ENCODE measurements around the gene F2RL2.

Gene F2RL2

GRCh38 chr5:76583163-76584047 is 39.8 kb downstream of the F2RL2 start:
- ATAC-seq (no peak), DNase-seq (no peak)
- Mint-ChIP-seq H3K36me3 (ENCODE audit: low read depth) (no peaks in the 10 kb centered on the region), H3K27ac (peak overlapping the region; percentile 75), H3K9me3 (no peaks in the 10 kb centered on the region), H3K4me3 (no peak overlapping the region), H3K27me3 (no peaks in the 10 kb centered on the region), H3K4me1 (peaks cover 19% of the 10 kb centered on the region)

DNA sequence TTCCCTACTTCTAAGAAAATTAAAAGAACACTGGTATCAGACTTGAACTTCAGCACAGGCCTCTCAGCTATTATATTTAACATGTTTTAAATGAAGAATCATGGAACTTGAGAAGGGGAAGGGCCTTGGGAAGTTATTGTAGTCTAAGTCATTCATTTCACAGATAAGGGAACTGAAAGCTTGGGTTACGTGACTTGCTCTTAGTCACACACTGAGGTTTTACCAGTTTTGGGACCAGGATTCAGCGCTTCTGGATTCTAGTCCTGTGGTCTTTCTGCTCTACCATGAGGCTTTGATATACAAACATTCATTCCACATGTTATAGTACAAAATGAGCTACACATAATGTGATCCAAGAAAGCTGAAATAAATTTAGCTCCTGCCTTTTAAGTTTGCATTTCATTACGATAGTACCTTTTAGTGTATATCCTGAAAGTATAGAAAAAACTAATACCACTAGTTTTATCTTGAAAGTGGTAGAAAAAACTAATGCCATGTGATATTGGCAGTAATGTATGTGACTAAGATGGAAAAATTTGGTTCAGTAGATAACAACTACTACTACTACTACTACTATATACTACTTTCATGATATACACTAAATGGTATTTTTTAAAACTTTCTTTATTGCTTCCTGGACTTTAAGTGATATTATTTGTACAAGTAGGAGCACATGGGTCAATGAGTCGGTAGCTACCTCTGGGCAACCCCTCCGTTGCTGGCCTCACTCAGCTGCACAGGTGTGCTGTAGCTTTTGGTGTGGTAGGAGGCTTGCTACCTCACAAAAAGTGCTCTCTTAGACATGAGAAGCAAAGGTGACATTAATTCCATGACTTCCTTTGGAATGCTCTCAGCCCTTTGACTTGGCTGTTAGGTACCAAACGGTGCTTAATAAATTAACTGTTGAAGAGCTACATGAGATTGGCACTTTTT is 40.7 kb downstream of the F2RL2 start:
- H3K4me3 Mint-ChIP-seq = no peak overlapping the region
- peak overlapping the region; percentile 75 for H3K27ac Mint-ChIP-seq
- H3K27me3 Mint-ChIP-seq = no peaks in the 10 kb centered on the region
- no peaks in the 10 kb centered on the region for H3K9me3 Mint-ChIP-seq
- H3K36me3 Mint-ChIP-seq (ENCODE audit: low read depth) = no peaks in the 10 kb centered on the region
- H3K4me1 Mint-ChIP-seq = peaks cover 21% of the 10 kb centered on the region
- peak; percentile 6 for DNase-seq
- peak; percentile 90 for ATAC-seq

- Mint-ChIP-seq H3K27me3 (no peaks in the 10 kb centered on the region), H3K27ac (no peak overlapping the region), H3K9me3 (no peaks in the 10 kb centered on the region), H3K36me3 (ENCODE audit: low read depth) (no peaks in the 10 kb centered on the region), H3K4me3 (no peak overlapping the region), H3K4me1 (peaks cover 21% of the 10 kb centered on the region)
- DNase-seq (no peak), ATAC-seq (no peak)
These were observed 42.2 kb downstream of the F2RL2 start for GRCh38 chr5:76580981-76581380.

- H3K27ac Mint-ChIP-seq = no peak overlapping the region
- no peak overlapping the region for H3K4me3 Mint-ChIP-seq
- no peaks in the 10 kb centered on the region for H3K9me3 Mint-ChIP-seq
- ATAC-seq (no peak), DNase-seq (no peak)
- no peaks in the 10 kb centered on the region for H3K27me3 Mint-ChIP-seq
- peaks cover 21% of the 10 kb centered on the region for H3K4me1 Mint-ChIP-seq
- no peaks in the 10 kb centered on the region for H3K36me3 Mint-ChIP-seq (ENCODE audit: low read depth)
These were observed 43.9 kb downstream of the F2RL2 start for GRCh38 chr5:76579166-76579937.

DNA sequence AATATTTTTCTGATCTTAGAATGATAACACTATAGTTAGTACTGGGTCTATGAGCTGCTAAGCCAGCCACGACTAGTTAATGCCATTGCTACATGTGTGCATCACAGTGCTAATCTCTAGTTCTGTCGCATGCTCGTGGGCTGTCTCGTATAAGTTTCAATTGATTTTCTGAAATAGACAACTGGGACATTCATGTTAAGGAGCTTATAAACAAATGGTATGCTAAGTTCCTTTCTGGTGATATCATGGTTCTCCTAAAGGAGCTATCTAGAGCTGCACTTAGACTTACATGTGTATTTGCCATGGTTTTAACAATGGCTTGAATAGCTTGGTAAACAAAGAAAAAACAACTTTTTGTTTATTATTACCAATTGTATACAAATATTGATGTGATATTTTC is 46.2 kb downstream of the F2RL2 start:
- Mint-ChIP-seq H3K27me3 (no peaks in the 10 kb centered on the region), H3K36me3 (ENCODE audit: low read depth) (no peaks in the 10 kb centered on the region), H3K9me3 (no peaks in the 10 kb centered on the region), H3K4me1 (peaks cover 9% of the 10 kb centered on the region), H3K4me3 (no peak overlapping the region), H3K27ac (no peak overlapping the region)
- ATAC-seq (no peak), DNase-seq (no peak)

- Mint-ChIP-seq H3K9me3 (no peaks in the 10 kb centered on the region), H3K36me3 (ENCODE audit: low read depth) (no peaks in the 10 kb centered on the region), H3K4me1 (peaks cover 7% of the 10 kb centered on the region), H3K27ac (no peak overlapping the region), H3K4me3 (no peak overlapping the region), H3K27me3 (no peaks in the 10 kb centered on the region)
- DNase-seq (no peak), ATAC-seq (no peak)
These were observed 46.8 kb downstream of the F2RL2 start for GRCh38 chr5:76576450-76576849.

- peaks cover 3% of the 10 kb centered on the region for H3K4me1 Mint-ChIP-seq
- DNase-seq (no peak), ATAC-seq (no peak)
- H3K36me3 Mint-ChIP-seq (ENCODE audit: low read depth) = peaks cover 6% of the 10 kb centered on the region
- H3K27me3 Mint-ChIP-seq = no peaks in the 10 kb centered on the region
- H3K9me3 Mint-ChIP-seq = no peaks in the 10 kb centered on the region
- H3K4me3 Mint-ChIP-seq = no peak overlapping the region
- no peak overlapping the region for H3K27ac Mint-ChIP-seq
These were observed 51.6 kb downstream of the F2RL2 start for GRCh38 chr5:76571559-76571958.

DNA sequence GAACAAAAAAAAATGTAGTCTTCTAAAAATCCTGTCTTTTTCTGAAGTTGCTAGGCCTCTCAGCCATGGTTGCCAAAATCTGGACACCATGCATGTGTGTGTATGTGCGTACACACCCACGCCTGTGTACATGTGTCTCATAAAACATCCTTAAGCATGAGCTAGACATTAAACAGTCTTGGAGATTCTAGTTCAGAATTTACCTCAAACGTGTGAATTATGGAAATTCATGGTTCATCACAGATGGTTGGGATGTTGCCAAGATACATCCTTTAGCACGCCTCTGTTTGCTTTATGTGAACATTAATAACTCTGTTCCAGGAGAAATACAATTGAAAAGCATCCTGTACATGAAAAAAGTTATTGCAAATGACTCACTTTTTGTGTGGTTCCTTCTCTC is 53.0 kb downstream of the F2RL2 start:
- no peak for DNase-seq
- Mint-ChIP-seq H3K4me1 (peaks cover 3% of the 10 kb centered on the region), H3K36me3 (ENCODE audit: low read depth) (peaks cover 8% of the 10 kb centered on the region)

More for the DNA sequence above, 53.0 kb downstream of the F2RL2 start:
- Mint-ChIP-seq H3K4me3 (no peak overlapping the region), H3K9me3 (no peaks in the 10 kb centered on the region), H3K27ac (no peak overlapping the region), H3K27me3 (no peaks in the 10 kb centered on the region)
- ATAC-seq = no peak

Data from activated naive CD8-positive, alpha-beta T cell treated with anti-CD3 and anti-CD28 coated beads, Interleukin-2, amount 50 U/mL, for 24 hours (primary cell).